SH-SY5Y (cell line): Measurements from ENCODE around the gene CNNM3.

Source experiments
- GATA2 ChIP-seq: IDR thresholded peaks from 2 replicates; pipeline ENCODE4 v1.6.1; 2011; ENCODE audit warnings: mild to moderate bottlenecking, low read depth, low read length
- GATA3 ChIP-seq: IDR thresholded peaks from 2 replicates; pipeline ENCODE4 v1.6.1; 2011; ENCODE audit warnings: low read depth, mild to moderate bottlenecking, low read length, moderate library complexity

DNA sequence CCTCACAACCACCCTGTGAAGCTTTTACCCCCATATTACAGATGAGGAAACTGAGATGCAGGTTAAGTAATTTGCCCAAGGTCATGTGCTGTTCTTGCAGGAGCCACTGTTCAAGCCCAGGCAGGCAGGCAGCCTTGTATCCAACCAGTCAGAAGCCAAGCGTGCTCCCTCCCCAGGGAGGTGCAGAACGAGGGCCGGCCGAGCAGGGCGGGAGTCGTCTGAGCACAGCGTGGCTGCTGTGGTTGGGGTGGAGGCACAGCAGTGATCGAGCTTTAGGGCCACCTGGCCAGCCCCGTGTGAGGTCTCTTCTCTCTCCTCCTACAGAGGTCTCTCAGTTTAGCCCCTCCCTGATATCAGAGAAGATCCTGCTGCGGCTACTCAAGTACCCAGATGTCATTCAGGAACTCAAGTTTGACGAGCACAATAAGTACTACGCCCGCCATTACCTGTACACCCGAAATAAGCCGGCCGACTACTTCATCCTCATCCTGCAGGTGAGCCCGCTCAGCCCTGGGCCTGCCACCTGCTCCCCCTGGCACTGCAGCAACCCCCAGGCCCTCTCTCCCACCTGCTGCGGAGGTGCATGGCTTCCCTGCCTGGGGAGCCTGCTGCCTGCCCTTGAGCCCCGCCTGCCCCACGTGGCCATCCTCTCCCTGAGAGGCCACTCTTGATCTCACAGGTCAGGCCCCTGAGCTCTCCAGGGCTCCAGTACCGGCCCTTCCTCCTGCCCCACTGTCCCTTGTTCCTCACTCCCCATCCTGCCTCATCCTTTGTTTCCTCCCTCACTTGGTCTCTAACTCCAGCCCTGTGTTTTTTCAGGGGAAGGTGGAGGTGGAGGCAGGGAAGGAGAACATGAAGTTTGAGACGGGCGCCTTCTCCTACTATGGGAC lies 17.1 kb upstream of the CNNM3 start:
- TF ChIP-seq GATA2 (no peak), GATA3 (no peak)
